K562 (cell line): ENCODE results near the gene RAX. TPM values are rescaled to one million over a fixed set of nuclear protein-coding genes. Genes with fewer than 3 reads are reported as not detected.

Experiments
- ATAC-seq: fragments of 200-7000 bp; cut with Tn5 transposase; 3 replicates; pipeline ENCODE4 v1.9.1; 2020; ENCODE audit warnings: moderate library complexity
- BruUV-seq: library from RNA; stranded (reverse); fragments of 400-500 nt; replicated peaks from 2 replicates; lab custom pipeline; 2021; lab: Mats Ljungman, UMichigan
- CTCF ChIA-PET: fragments of 300-600 bp; formaldehyde crosslinking; extraction: SDS; loops from one replicate; lab custom pipeline; 2021; ENCODE audit warnings: low intra/inter-chr PET ratio; lab: Yijun Ruan, JAX
- POLR2A ChIA-PET: fragments of 300-600, 350-650 bp; sonication (Branson Sonifier 250); formaldehyde crosslinking; extraction: SDS; loops from one replicate; lab custom pipeline; 2021; ENCODE audit warnings: antibody characterized with exemption, inconsistent platforms; lab: Yijun Ruan, JAX
- DNase-seq, 4 experiments: peaks; one replicate each; pipeline versions ENCODE4 v3.0.0 to v3.0.0-alpha.2; 2011 to 2018; ENCODE audit warnings: low spot score in 3 of 4, mixed read lengths in 3 of 4; ENCODE audit errors: extremely low read depth in 1 of 4
- FAIRE-seq: peaks from 2 replicates; lab custom pipeline; 2011; peaks lifted over from hg19 to GRCh38; lab: Jason Lieb, UNC
- H2AFZ ChIP-seq: 2 replicates; pipeline ENCODE4 v1.6.0; 2011; ENCODE audit warnings: low read depth, low read length, control low read depth, inconsistent platforms
- H3K27ac ChIP-seq: fragments of 200-600 bp; 3 replicates; pipeline ENCODE4 v1.8.0; 2011; ENCODE audit warnings: low read depth, mild to moderate bottlenecking, control low read depth, inconsistent platforms, low read length, moderate library complexity, mixed read lengths; ENCODE audit errors: extremely low read depth
- H3K27me3 ChIP-seq, 2 experiments: fragments of 300-600 bp in 1 of 2; 2 replicates in 1 of 2; 3 replicates in 1 of 2; pipeline versions ENCODE4 v1.6.0 to v1.8.0; 2011; ENCODE audit warnings: inconsistent platforms in 2 of 2, low read length in 2 of 2, mild to moderate bottlenecking in 1 of 2, mixed read lengths in 1 of 2, moderate library complexity in 1 of 2; ENCODE audit not compliant: control insufficient read depth in 2 of 2, insufficient read depth in 2 of 2
- H3K36me3 ChIP-seq: fragments of 300-600 bp; 3 replicates; pipeline ENCODE4 v1.8.0; 2011; ENCODE audit warnings: mild to moderate bottlenecking, low read length, inconsistent platforms; ENCODE audit not compliant: control insufficient read depth, insufficient read depth
- H3K4me1 ChIP-seq, 2 experiments: fragments of 200-600 bp in 1 of 2; replicated peaks in 1 of 2; 2 replicates in 1 of 2; 3 replicates in 1 of 2; pipeline versions ENCODE4 v1.5.1 to v1.8.0; 2011; ENCODE audit warnings: inconsistent platforms in 2 of 2, low read length in 2 of 2, mild to moderate bottlenecking in 1 of 2, mixed read lengths in 1 of 2, moderate library complexity in 1 of 2; ENCODE audit not compliant: control insufficient read depth in 2 of 2, insufficient read depth in 2 of 2
- H3K4me2 ChIP-seq: 2 replicates; pipeline ENCODE4 v1.6.1; 2011; ENCODE audit warnings: low read length, control low read depth, inconsistent platforms, mixed read lengths; ENCODE audit not compliant: insufficient read depth
- H3K4me3 ChIP-seq: fragments of 200-600 bp; sonication (generic), shearing (Covaris generic); 2 replicates; pipeline ENCODE4 v1.5.1; 2016; ENCODE audit warnings: control low read depth, inconsistent platforms
- H3K79me2 ChIP-seq: fragments of 200-600 bp; 3 replicates; pipeline ENCODE4 v1.8.0; 2011; ENCODE audit warnings: low read length, inconsistent platforms; ENCODE audit not compliant: control insufficient read depth, insufficient read depth
- H3K9ac ChIP-seq, 2 experiments: 2 replicates each; pipeline versions ENCODE4 v1.6.0 to v1.6.1; 2011; ENCODE audit warnings: low read depth in 2 of 2, low read length in 2 of 2, control low read depth in 1 of 2, inconsistent platforms in 1 of 2, mild to moderate bottlenecking in 1 of 2, mixed read lengths in 1 of 2; ENCODE audit not compliant: insufficient read depth in 1 of 2
- H3K9me1 ChIP-seq: one replicate; pipeline ENCODE4 v1.6.0; 2011; ENCODE audit warnings: inconsistent platforms, mild to moderate bottlenecking, low read length, moderate library complexity; ENCODE audit not compliant: control insufficient read depth, insufficient read depth
- H3K9me3 ChIP-seq: replicated peaks from 2 replicates; pipeline ENCODE4 v1.5.1; 2011; ENCODE audit warnings: low read depth, low read length, inconsistent platforms; ENCODE audit not compliant: control insufficient read depth, insufficient read depth
- H4K20me1 ChIP-seq: replicated peaks from 2 replicates; pipeline ENCODE4 v1.6.1; 2011; ENCODE audit warnings: low read length, inconsistent platforms, mixed read lengths; ENCODE audit not compliant: control insufficient read depth, insufficient read depth
- GABPB1 ChIP-seq: sonication (generic); formaldehyde crosslinking; IDR thresholded peaks from 2 replicates; pipeline ENCODE4 v1.8.0; 2022; ENCODE audit warnings: mild to moderate bottlenecking, missing genetic modification reagents
- HIVEP1 ChIP-seq: fragments of 250-450 bp; sonication (Bioruptor Pico); IDR thresholded peaks from 2 replicates; pipeline ENCODE4 v1.4.0; 2020; ENCODE audit warnings: mild to moderate bottlenecking
- HOXB6 ChIP-seq: fragments of 250-450 bp; sonication (Bioruptor Pico); IDR thresholded peaks from 2 replicates; pipeline ENCODE4 v1.5.1; 2022; ENCODE audit warnings: mild to moderate bottlenecking, borderline replicate concordance
- L3MBTL2 ChIP-seq: fragments of 450-650 bp; IDR thresholded peaks from 2 replicates; pipeline ENCODE4 v1.6.1; 2016; ENCODE audit warnings: mild to moderate bottlenecking, moderate library complexity
- MLLT1 ChIP-seq, 2 experiments: fragments of 450-650 bp; IDR thresholded peaks; 2 replicates each; pipeline ENCODE4 v1.6.1; 2016
- POLR3A ChIP-seq: IDR thresholded peaks from 2 replicates; pipeline ENCODE4 v1.6.1; 2011; ENCODE audit warnings: borderline replicate concordance, mild to moderate bottlenecking, moderate library complexity; ENCODE audit not compliant: insufficient read length, insufficient read depth; ENCODE audit errors: extremely low read depth
- RFX5 ChIP-seq: IDR thresholded peaks from 2 replicates; pipeline ENCODE4 v1.6.1; 2011; ENCODE audit warnings: low read depth, mild to moderate bottlenecking, improper control_type of control experiment, low read length
- SMAD2 ChIP-seq: fragments of 150-350 bp; IDR thresholded peaks from 2 replicates; pipeline ENCODE4 v1.6.1; 2014; ENCODE audit warnings: low read depth, mild to moderate bottlenecking, low read length
- ZC3H8 ChIP-seq: fragments of 450-650 bp; IDR thresholded peaks from 2 replicates; pipeline ENCODE4 v1.6.1; 2017
- ZNF12 ChIP-seq: sonication (generic); formaldehyde crosslinking; IDR thresholded peaks from 2 replicates; pipeline ENCODE4 v1.4.0; 2020; ENCODE audit warnings: mild to moderate bottlenecking, missing genetic modification reagents
- ZNF3 ChIP-seq: fragments of 250-450 bp; sonication (Bioruptor Pico); IDR thresholded peaks from 2 replicates; pipeline ENCODE4 v1.5.0; 2021; ENCODE audit warnings: mild to moderate bottlenecking, moderate library complexity
- ZNF639 ChIP-seq, 2 experiments: fragments of 200-800 bp in 1 of 2; sonication (Bioruptor generic) in 1 of 2; sonication (generic) in 1 of 2; formaldehyde crosslinking in 1 of 2; IDR thresholded peaks in 1 of 2; conservative IDR thresholded peaks in 1 of 2; 2 replicates each; pipeline versions ENCODE4 v1.5.0 to v1.6.1; 2016 to 2020; ENCODE audit warnings: missing compliant biosample characterization in 1 of 2, missing genetic modification characterization in 1 of 2, missing genetic modification reagents in 1 of 2
- WGBS: fragments of 100-300 bp; shearing (Covaris generic); methylation state at CpG from one replicate; pipeline ENCODE4 v1.1.6; 2016; ENCODE audit warnings: low coverage, mixed read lengths; ENCODE audit not compliant: insufficient coverage; ENCODE audit errors: missing lambda C conversion rate; 5-methylcytosine and 5-hydroxymethylcytosine counted together
- in situ Hi-C: fragments of 300-500 bp; cut with MboI; formaldehyde crosslinking; loops from 4 replicates; pipeline ENCODE4 v1.15.0; 2018; ENCODE audit warnings: inconsistent platforms, mixed read lengths
- intact Hi-C: fragments of 100-400 bp; cut with micrococcal nuclease; formaldehyde crosslinking; loops from 2 replicates; pipeline ENCODE4 v1.14.2; 2022
- polyA plus RNA-seq, 8 experiments: library from polyadenylated mRNA; depleted of rRNA in 4 of 8; stranded (reverse) in 5 of 8; unstranded in 3 of 8; fragments of >200 nt; fragmentation: Nextera tagmentation in 2 of 8; fragmentation: Illumina TruSeq in 1 of 8; extraction: Ambion mirVana in 2 of 8; extraction: Trizol in 1 of 8; gene quantifications; 2 replicates each; pipeline versions ENCODE4 v1.2.1 to v1.2.3, GENCODE V29; 2011 to 2014; ENCODE audit warnings: inconsistent platforms in 1 of 8, missing spikeins in 1 of 8
- total RNA-seq, 7 experiments: library from RNA; depleted of rRNA in 6 of 7; stranded (reverse); fragments of >200 nt in 6 of 7; fragmentation: Illumina TruSeq in 2 of 7; extraction: Trizol in 2 of 7; gene quantifications; 2 replicates each; pipeline versions ENCODE4 v1.2.1 to v1.2.3, GENCODE V29; 2011 to 2021; ENCODE audit warnings: low replicate concordance in 1 of 7

RAX gene
- total and polyA plus RNA-seq, 9 of the 15 experiments (the other 6 are each of a cell fraction or from before 2014, with no cell fraction given) = not detected

GRCh38 chr18:59274533-59274928 is 1.3 kb upstream of the RAX start:
- in situ Hi-C loops (no loop called here), intact Hi-C loops (no loop called here)
- BruUV-seq = no TSS peak
- CTCF ChIA-PET = no interaction called here
- no peak overlapping the region for H2AFZ ChIP-seq
- TF ChIP-seq SMAD2 (no peak), ZNF3 (CRISPR knock-in tag) (no peak), POLR3A (no peak)
- ATAC-seq (no peak), DNase-seq (no peak), FAIRE-seq (no peak)
- no peaks in the 10 kb centered on the region for H3K36me3 ChIP-seq
- 6% methylated on average over 18 of the region's 18 CpGs for WGBS
- H3K4me1 ChIP-seq = peaks cover 0 to 14% of the 10 kb centered on the region in 2 experiments; a peak in 2 of 5 replicates
- POLR2A ChIA-PET = no interaction called here
- H3K4me2 ChIP-seq = no peak overlapping the region
- no peaks in the 10 kb centered on the region for H3K9me1 ChIP-seq
- no peaks in the 10 kb centered on the region for H3K79me2 ChIP-seq
- no peak overlapping the region for H3K27ac ChIP-seq
- H3K27me3 ChIP-seq = peaks cover 2 to 42% of the 10 kb centered on the region in 2 experiments; a peak in 3 of 5 replicates
- H4K20me1 ChIP-seq = no peaks in the 10 kb centered on the region
- H3K9ac ChIP-seq = no peak overlapping the region
- no peaks in the 10 kb centered on the region for H3K9me3 ChIP-seq
- no peak overlapping the region for H3K4me3 ChIP-seq

GRCh38 chr18:59273759-59274532 is 692 bp upstream of the RAX start:
- no peaks in the 10 kb centered on the region for H3K9me3 ChIP-seq
- FAIRE-seq (no peak), ATAC-seq (no peak), DNase-seq (no peak)
- no peaks in the 10 kb centered on the region for H3K36me3 ChIP-seq
- CTCF ChIA-PET = no interaction called here
- peaks cover 2 to 46% of the 10 kb centered on the region in 2 experiments; a peak in 3 of 5 replicates for H3K27me3 ChIP-seq
- in situ Hi-C loops = no loop called here
- H3K4me2 ChIP-seq = no peak overlapping the region
- H4K20me1 ChIP-seq = no peaks in the 10 kb centered on the region
- no peaks in the 10 kb centered on the region for H3K79me2 ChIP-seq
- H3K27ac ChIP-seq = no peak overlapping the region
- intact Hi-C loops = no loop called here
- H3K9me1 ChIP-seq = no peaks in the 10 kb centered on the region
- WGBS = 24% methylated on average over 11 of the region's 48 CpGs
- no peak overlapping the region for H2AFZ ChIP-seq
- BruUV-seq = no TSS peak
- H3K4me1 ChIP-seq = peaks cover 0 to 20% of the 10 kb centered on the region in 2 experiments; a peak in 2 of 5 replicates
- H3K9ac ChIP-seq = no peak overlapping the region
- H3K4me3 ChIP-seq = no peak overlapping the region
- POLR2A ChIA-PET = no interaction called here
- no peak for TF ChIP-seq MLLT1 (IDR thresholded peaks at IDR 0.05)
- no peak for TF ChIP-seq ZNF639 (CRISPR knock-in tag; conservative IDR thresholded peaks at IDR 0.05 in 1 of 2, IDR thresholded peaks at IDR 0.05 in 1 of 2)
- TF ChIP-seq ZNF12 = no peak
- TF ChIP-seq GABPB1 (CRISPR knock-in tag) = no peak
- no peak for TF ChIP-seq ZC3H8
- TF ChIP-seq HIVEP1 (CRISPR knock-in tag) = no peak
- no peak for TF ChIP-seq L3MBTL2
- no peak for TF ChIP-seq HOXB6
- no peak for TF ChIP-seq RFX5
